22Rv1 (cell line): ENCODE data around the gene PKIG.

ENCODE experiments used
- ZFX ChIP-seq: fragments of 450-650 bp; IDR thresholded peaks from 2 replicates; pipeline ENCODE4 v1.6.1; 2017; ENCODE audit warnings: antibody characterized with exemption, borderline replicate concordance
- TF ChIP-seq, protein P1 (sequence below): fragments of 450-650 bp; IDR thresholded peaks from 2 replicates; pipeline ENCODE4 v1.5.1; 2017; ENCODE audit warnings: mild to moderate bottlenecking

GRCh38 chr20:44566811-44567210 is 15.6 kb upstream of the PKIG start:
- TF ChIP-seq, protein P1, sequence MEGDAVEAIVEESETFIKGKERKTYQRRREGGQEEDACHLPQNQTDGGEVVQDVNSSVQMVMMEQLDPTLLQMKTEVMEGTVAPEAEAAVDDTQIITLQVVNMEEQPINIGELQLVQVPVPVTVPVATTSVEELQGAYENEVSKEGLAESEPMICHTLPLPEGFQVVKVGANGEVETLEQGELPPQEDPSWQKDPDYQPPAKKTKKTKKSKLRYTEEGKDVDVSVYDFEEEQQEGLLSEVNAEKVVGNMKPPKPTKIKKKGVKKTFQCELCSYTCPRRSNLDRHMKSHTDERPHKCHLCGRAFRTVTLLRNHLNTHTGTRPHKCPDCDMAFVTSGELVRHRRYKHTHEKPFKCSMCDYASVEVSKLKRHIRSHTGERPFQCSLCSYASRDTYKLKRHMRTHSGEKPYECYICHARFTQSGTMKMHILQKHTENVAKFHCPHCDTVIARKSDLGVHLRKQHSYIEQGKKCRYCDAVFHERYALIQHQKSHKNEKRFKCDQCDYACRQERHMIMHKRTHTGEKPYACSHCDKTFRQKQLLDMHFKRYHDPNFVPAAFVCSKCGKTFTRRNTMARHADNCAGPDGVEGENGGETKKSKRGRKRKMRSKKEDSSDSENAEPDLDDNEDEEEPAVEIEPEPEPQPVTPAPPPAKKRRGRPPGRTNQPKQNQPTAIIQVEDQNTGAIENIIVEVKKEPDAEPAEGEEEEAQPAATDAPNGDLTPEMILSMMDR = no peak
- TF ChIP-seq ZFX = no peak
